Loucy (cell line): ENCODE measurements around the gene HUNK.

ENCODE experiments used
- H2AFZ ChIP-seq: fragments of 200-600 bp; sonication (generic); 2 replicates; pipeline ENCODE4 v1.6.0; 2016; ENCODE audit warnings: antibody characterized with exemption, mild to moderate bottlenecking, low read length, moderate library complexity
- H3F3A ChIP-seq: fragments of 200-600 bp; 2 replicates; pipeline ENCODE4 v1.6.0; 2016; ENCODE audit warnings: antibody characterized with exemption, low read depth, mild to moderate bottlenecking
- H3K27me3 ChIP-seq: fragments of 200-600 bp; sonication (generic); 2 replicates; pipeline ENCODE4 v1.6.1; 2014; ENCODE audit warnings: low read length, mild to moderate bottlenecking; ENCODE audit not compliant: insufficient read depth, poor library complexity, severe bottlenecking
- H3K36me3 ChIP-seq: fragments of 200-600 bp; sonication (generic); 2 replicates; pipeline ENCODE4 v1.6.1; 2016; ENCODE audit warnings: low read length; ENCODE audit not compliant: insufficient read depth
- H3K4me1 ChIP-seq: fragments of 200-600 bp; sonication (generic); 2 replicates; pipeline ENCODE4 v1.5.1; 2014; ENCODE audit warnings: low read length, mild to moderate bottlenecking; ENCODE audit not compliant: insufficient read depth, poor library complexity, severe bottlenecking
- H3K4me2 ChIP-seq: fragments of 200-600 bp; sonication (generic); 2 replicates; pipeline ENCODE4 v1.6.0; 2014; ENCODE audit warnings: antibody characterized with exemption, low read length, low read depth, mild to moderate bottlenecking; ENCODE audit not compliant: poor library complexity, severe bottlenecking
- H3K4me3 ChIP-seq: fragments of 200-600 bp; sonication (generic); 2 replicates; pipeline ENCODE4 v1.5.1; 2014; ENCODE audit warnings: low read length, mild to moderate bottlenecking, mixed read lengths; ENCODE audit not compliant: poor library complexity, severe bottlenecking
- H3K79me2 ChIP-seq: fragments of 200-600 bp; sonication (generic); 2 replicates; pipeline ENCODE4 v1.6.1; 2014; ENCODE audit warnings: low read length; ENCODE audit not compliant: insufficient read depth
- H3K9ac ChIP-seq: fragments of 200-600 bp; sonication (generic); 2 replicates; pipeline ENCODE4 v1.6.0; 2014; ENCODE audit warnings: mild to moderate bottlenecking, low read depth, low read length, moderate library complexity; ENCODE audit not compliant: poor library complexity, severe bottlenecking
- H3K9me2 ChIP-seq: fragments of 200-600 bp; sonication (generic); replicated peaks from 2 replicates; pipeline ENCODE4 v1.6.1; 2016; ENCODE audit warnings: low read depth, low read length, mixed read lengths
- H3K9me3 ChIP-seq: fragments of 200-600 bp; sonication (generic); 2 replicates; pipeline ENCODE4 v1.6.1; 2014; ENCODE audit warnings: mild to moderate bottlenecking, antibody characterized with exemption, low read length, low read depth; ENCODE audit not compliant: insufficient read depth
- H4K20me1 ChIP-seq: fragments of 200-600 bp; sonication (generic); 2 replicates; pipeline ENCODE4 v1.6.0; 2014; ENCODE audit warnings: antibody characterized with exemption, low read length, mild to moderate bottlenecking; ENCODE audit not compliant: insufficient read depth, poor library complexity, severe bottlenecking
- EZH2phosphoT487 ChIP-seq: fragments of 200-600 bp; IDR thresholded peaks from 2 replicates; pipeline ENCODE4 v1.6.1; 2018; ENCODE audit warnings: antibody characterized with exemption, mild to moderate bottlenecking, moderate library complexity, borderline replicate concordance
- TF ChIP-seq, protein P1 (sequence below): fragments of 200-600 bp; sonication (generic); conservative IDR thresholded peaks from 2 replicates; pipeline ENCODE4 v1.5.1; 2014; ENCODE audit warnings: mild to moderate bottlenecking, antibody characterized with exemption, low read length

HUNK gene

DNA sequence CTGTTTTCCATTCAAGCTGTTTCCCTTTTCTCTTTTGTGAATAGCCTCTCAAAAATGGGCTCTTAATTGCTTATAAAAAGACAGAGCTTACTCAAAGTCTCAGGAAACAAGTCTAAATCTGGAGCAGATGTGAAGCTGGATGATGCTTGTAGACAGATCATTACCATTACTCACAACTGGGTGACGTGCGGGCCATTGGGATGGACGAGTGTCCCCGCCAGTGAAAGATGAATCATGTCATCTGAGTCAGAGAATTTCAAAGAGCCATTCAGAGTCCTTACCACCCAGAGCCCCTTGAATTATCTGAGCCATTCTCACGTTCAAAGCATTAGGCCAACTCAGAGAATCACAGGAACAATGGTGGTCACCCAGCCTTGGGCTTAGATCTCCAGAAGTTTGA is 134.6 kb downstream of the HUNK start:
- TF ChIP-seq, protein P1, sequence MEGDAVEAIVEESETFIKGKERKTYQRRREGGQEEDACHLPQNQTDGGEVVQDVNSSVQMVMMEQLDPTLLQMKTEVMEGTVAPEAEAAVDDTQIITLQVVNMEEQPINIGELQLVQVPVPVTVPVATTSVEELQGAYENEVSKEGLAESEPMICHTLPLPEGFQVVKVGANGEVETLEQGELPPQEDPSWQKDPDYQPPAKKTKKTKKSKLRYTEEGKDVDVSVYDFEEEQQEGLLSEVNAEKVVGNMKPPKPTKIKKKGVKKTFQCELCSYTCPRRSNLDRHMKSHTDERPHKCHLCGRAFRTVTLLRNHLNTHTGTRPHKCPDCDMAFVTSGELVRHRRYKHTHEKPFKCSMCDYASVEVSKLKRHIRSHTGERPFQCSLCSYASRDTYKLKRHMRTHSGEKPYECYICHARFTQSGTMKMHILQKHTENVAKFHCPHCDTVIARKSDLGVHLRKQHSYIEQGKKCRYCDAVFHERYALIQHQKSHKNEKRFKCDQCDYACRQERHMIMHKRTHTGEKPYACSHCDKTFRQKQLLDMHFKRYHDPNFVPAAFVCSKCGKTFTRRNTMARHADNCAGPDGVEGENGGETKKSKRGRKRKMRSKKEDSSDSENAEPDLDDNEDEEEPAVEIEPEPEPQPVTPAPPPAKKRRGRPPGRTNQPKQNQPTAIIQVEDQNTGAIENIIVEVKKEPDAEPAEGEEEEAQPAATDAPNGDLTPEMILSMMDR, result no peak
- TF ChIP-seq EZH2phosphoT487, result no peak
- Histone ChIP-seq H3K27me3 (no peaks in the 10 kb centered on the region), H3F3A (no peaks in the 10 kb centered on the region), H3K4me1 (no peaks in the 10 kb centered on the region), H3K9me2 (no peaks in the 10 kb centered on the region), H3K4me2 (no peak overlapping the region), H2AFZ (no peak overlapping the region), H3K79me2 (no peaks in the 10 kb centered on the region), H4K20me1 (no peaks in the 10 kb centered on the region), H3K4me3 (no peak overlapping the region), H3K9ac (no peak overlapping the region), H3K9me3 (peaks cover 5% of the 10 kb centered on the region; the same call in 1 of the 2 replicates), H3K36me3 (no peaks in the 10 kb centered on the region)

DNA sequence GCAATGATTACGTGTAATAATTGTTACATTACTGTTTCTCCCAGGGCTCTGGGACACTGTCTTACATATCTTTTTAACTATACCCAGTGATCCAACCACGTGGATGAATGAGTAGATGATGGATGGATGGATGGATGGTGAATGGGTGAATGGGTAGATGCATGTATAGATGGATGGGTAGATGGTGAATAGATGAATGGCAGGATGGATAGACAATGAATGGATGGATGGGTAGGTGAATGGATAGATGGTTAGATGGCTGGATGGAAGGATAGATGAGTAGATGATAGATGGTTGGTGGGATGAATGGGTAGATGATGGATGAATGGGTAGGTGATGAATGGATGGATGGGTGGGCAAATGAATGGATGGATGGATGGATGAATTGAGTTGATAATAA is 135.9 kb downstream of the HUNK start:
- H3K4me2 ChIP-seq, result no peak overlapping the region
- H2AFZ ChIP-seq, result no peak overlapping the region
- no peaks in the 10 kb centered on the region for H4K20me1 ChIP-seq
- TF ChIP-seq EZH2phosphoT487, result no peak
- TF ChIP-seq, protein P1, result no peak
- no peaks in the 10 kb centered on the region for H3K27me3 ChIP-seq
- H3K4me1 ChIP-seq, result no peaks in the 10 kb centered on the region
- H3K36me3 ChIP-seq, result no peaks in the 10 kb centered on the region
- H3K9me2 ChIP-seq, result no peaks in the 10 kb centered on the region
- H3K9ac ChIP-seq, result no peak overlapping the region
- no peaks in the 10 kb centered on the region for H3K79me2 ChIP-seq
- peaks cover 5% of the 10 kb centered on the region; the same call in 1 of the 2 replicates for H3K9me3 ChIP-seq
- H3K4me3 ChIP-seq, result no peak overlapping the region
- H3F3A ChIP-seq, result no peaks in the 10 kb centered on the region

DNA sequence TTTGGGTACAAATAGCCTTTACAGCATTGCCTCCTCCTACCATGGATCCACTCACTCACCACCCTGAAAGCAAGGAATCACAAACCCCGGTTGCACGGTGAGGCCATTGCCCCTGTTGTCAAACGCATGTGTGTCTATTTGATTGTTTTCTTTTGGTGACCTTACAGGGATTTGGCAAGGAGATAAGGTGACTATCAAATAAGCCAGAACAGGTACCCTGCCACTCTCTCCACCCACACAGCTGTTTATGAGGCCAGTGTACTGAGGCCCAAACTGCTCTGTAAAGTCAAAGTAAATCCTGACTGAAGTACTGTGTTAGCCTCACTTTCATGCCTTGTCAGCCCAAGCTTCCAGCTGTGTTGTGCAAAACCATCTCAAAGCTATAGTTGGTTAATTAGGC is 136.4 kb downstream of the HUNK start:
- H3K9me2 ChIP-seq, result no peaks in the 10 kb centered on the region
- no peaks in the 10 kb centered on the region for H3K27me3 ChIP-seq
- H3K4me1 ChIP-seq, result no peaks in the 10 kb centered on the region
- H3K79me2 ChIP-seq, result no peaks in the 10 kb centered on the region
- no peaks in the 10 kb centered on the region for H4K20me1 ChIP-seq
- H3K4me2 ChIP-seq, result no peak overlapping the region
- no peaks in the 10 kb centered on the region for H3K36me3 ChIP-seq
- no peak overlapping the region for H3K4me3 ChIP-seq
- TF ChIP-seq, protein P1, result no peak
- no peak for TF ChIP-seq EZH2phosphoT487
- H3F3A ChIP-seq, result no peaks in the 10 kb centered on the region
- no peak overlapping the region for H3K9ac ChIP-seq
- H3K9me3 ChIP-seq, result peaks cover 5% of the 10 kb centered on the region; the same call in 1 of the 2 replicates
- H2AFZ ChIP-seq, result no peak overlapping the region
